Body of pancreas (tissue), 4 donors: ENCODE results near the gene NDUFA7. TPM values are rescaled to one million over a fixed set of nuclear protein-coding genes. Genes with fewer than 3 reads are reported as not detected.
A peak's percentile ranks its signal among the peaks of the same experiment; 100 is the strongest.
"Not testable (repeated sequence)": the region's sequence is repeated elsewhere in the genome, so short reads cannot be mapped to it uniquely, and the experiment has no call there.

ENCODE experiments used
- ATAC-seq: fragments of 150-250 bp; one replicate; pipeline ENCODE4 v1.9.1; 2016
- DNase-seq, 4 donors: peaks; one replicate each; pipeline ENCODE4 v3.0.0-alpha.2; 2019
- H3K27ac ChIP-seq, 4 donors: fragments of 200-600 bp; sonication (generic); 1 replicate in 3 of 4; 2 replicates in 1 of 4; pipeline versions ENCODE4 v1.5.1 to v1.6.1; 2016 to 2019; ENCODE audit warnings: mild to moderate bottlenecking in 1 of 4, mixed read lengths in 1 of 4, moderate library complexity in 1 of 4
- H3K27me3 ChIP-seq, 2 donors: fragments of 200-600 bp; sonication (generic); one replicate each; pipeline ENCODE4 v1.6.0; 2016; ENCODE audit warnings: mild to moderate bottlenecking in 1 of 2
- H3K36me3 ChIP-seq, 2 donors: fragments of 200-600 bp; sonication (generic); replicated peaks in 1 of 2; 2 replicates each; pipeline ENCODE4 v1.5.1; 2016; ENCODE audit warnings: low read depth in 2 of 2; ENCODE audit not compliant: insufficient read depth in 1 of 2
- H3K4me1 ChIP-seq: fragments of 200-600 bp; sonication (generic); one replicate; pipeline ENCODE4 v1.6.0; 2016
- H3K4me3 ChIP-seq, 2 donors: fragments of 200-600 bp; sonication (generic); 1 replicate in 1 of 2; 2 replicates in 1 of 2; pipeline ENCODE4 v1.5.1; 2016 to 2019
- H3K9me3 ChIP-seq, 3 donors: fragments of 200-600 bp; sonication (generic); 1 replicate in 2 of 3; 2 replicates in 1 of 3; pipeline ENCODE4 v1.5.1; 2016
- CTCF ChIP-seq, 7 experiments: fragments of 450-650 bp in 4 of 7; fragments of 200-600 bp in 3 of 7; sonication (generic) in 3 of 7; IDR thresholded peaks; one replicate each; pipeline ENCODE4 v1.5.1; 2016 to 2019; ENCODE audit warnings: antibody characterized with exemption in 7 of 7
- POLR2A ChIP-seq, 3 donors: fragments of 450-650 bp; IDR thresholded peaks; one replicate each; pipeline ENCODE4 v1.6.1; 2016; ENCODE audit warnings: antibody characterized with exemption in 3 of 3, mild to moderate bottlenecking in 2 of 3
- WGBS, 2 donors: methylation state at CpG; one replicate each; pipeline ENCODE4 v1.1.5; 2017; 5-methylcytosine and 5-hydroxymethylcytosine counted together
- intact Hi-C: fragments of 100-400 bp; cut with DNase I; formaldehyde crosslinking; loops from one replicate; pipeline ENCODE4 v1.15.1; 2023
- total RNA-seq, 2 donors: library from RNA; depleted of rRNA; stranded (reverse); fragments of >200 nt; gene quantifications; one replicate each; pipeline ENCODE4 v1.1.0, GENCODE V29; 2016

The NDUFA7 gene
- total RNA-seq, 2 donors from 2014 or later, result 4.3 to 6.7 TPM

GRCh38 chr19:8323781-8324185 lies 2.6 kb upstream of the NDUFA7 start:
- intact Hi-C loops, result no loop called here
- WGBS, 2 donors, result 83 to 90% methylated on average over 1 of the region's 1 CpG
- Histone ChIP-seq H3K27me3 (no peaks in the 10 kb centered on the region), H3K4me3 (no peak overlapping the region), H3K4me1 (peaks cover 36% of the 10 kb centered on the region), H3K36me3 (no peaks in the 10 kb centered on the region), H3K9me3 (no peaks in the 10 kb centered on the region), H3K27ac (no peak overlapping the region)
- DNase-seq, result no peak
- no peak for ATAC-seq
- TF ChIP-seq POLR2A (IDR thresholded peaks at IDR 0.05), result no peak
- no peak for TF ChIP-seq CTCF (IDR thresholded peaks at IDR 0.05)

GRCh38 chr19:8322638-8322997 lies 1.4 kb upstream of the NDUFA7 start:
- no peaks in the 10 kb centered on the region for H3K36me3 ChIP-seq
- H3K9me3 ChIP-seq, result no peaks in the 10 kb centered on the region
- no peak overlapping the region for H3K27ac ChIP-seq
- ATAC-seq, result no peak
- TF ChIP-seq CTCF (IDR thresholded peaks at IDR 0.05) (no peak), POLR2A (IDR thresholded peaks at IDR 0.05) (no peak)
- H3K4me1 ChIP-seq, result peaks cover 36% of the 10 kb centered on the region
- intact Hi-C loops, result no loop called here
- H3K27me3 ChIP-seq, result no peaks in the 10 kb centered on the region
- DNase-seq, result no peak
- 34 to 68% methylated on average over 2 to 7 of the region's 7 CpGs for WGBS, 2 donors
- H3K4me3 ChIP-seq, result no peak overlapping the region

GRCh38 chr19:8321986-8322637 lies 937 bp upstream of the NDUFA7 start:
- Histone ChIP-seq H3K9me3 (no peaks in the 10 kb centered on the region), H3K27me3 (no peaks in the 10 kb centered on the region), H3K4me1 (peaks cover 36% of the 10 kb centered on the region), H3K36me3 (no peaks in the 10 kb centered on the region), H3K4me3 (peak overlapping the region; percentile 53 to 69), H3K27ac (peak overlapping the region; percentile 84 to 91 (median 88))
- WGBS, 2 donors, result 11 to 16% methylated on average over 25 to 30 of the region's 30 CpGs
- DNase-seq, result no peak
- intact Hi-C loops, result no loop called here
- no peak for ATAC-seq
- TF ChIP-seq POLR2A (IDR thresholded peaks at IDR 0.05) (no peak), CTCF (IDR thresholded peaks at IDR 0.05) (no peak)

GRCh38 chr19:8320564-8321066 lies 560 bp downstream of the NDUFA7 start:
- Histone ChIP-seq H3K4me3 (peak overlapping the region; percentile 53 to 69), H3K9me3 (no peaks in the 10 kb centered on the region), H3K4me1 (peaks cover 36% of the 10 kb centered on the region), H3K27ac (peak overlapping the region; percentile 84 to 91 (median 88)), H3K36me3 (peaks cover 0 to under 1% of the 10 kb centered on the region in 2 donors), H3K27me3 (no peaks in the 10 kb centered on the region)
- no peak for TF ChIP-seq POLR2A (IDR thresholded peaks at IDR 0.05)
- no peak for DNase-seq
- peak; percentile 2 for ATAC-seq
- 0 to 1% methylated on average over 15 to 16 of the region's 16 CpGs for WGBS, 2 donors
- intact Hi-C loops, result no loop called here

- Histone ChIP-seq H3K4me1 (peaks cover 36% of the 10 kb centered on the region), H3K36me3 (peaks cover 0 to 2% of the 10 kb centered on the region in 2 donors), H3K9me3 (no peaks in the 10 kb centered on the region), H3K4me3 (no peak overlapping the region), H3K27ac (peak overlapping the region in 3 of 4 donors; percentile 84 to 91 (median 86)), H3K27me3 (no peaks in the 10 kb centered on the region)
- no peak for ATAC-seq
- 71 to 77% methylated on average over 19 of the region's 19 CpGs for WGBS, 2 donors
- DNase-seq, result no peak
- intact Hi-C loops, result no loop called here
- TF ChIP-seq POLR2A (IDR thresholded peaks at IDR 0.05), result no peak
- no peak for TF ChIP-seq CTCF (IDR thresholded peaks at IDR 0.05)
Measured at GRCh38 chr19:8319807-8320520, 1.2 kb downstream of the NDUFA7 start.

GRCh38 chr19:8318835-8319234 lies 2.3 kb downstream of the NDUFA7 start:
- H3K4me1 ChIP-seq, result peaks cover 28% of the 10 kb centered on the region
- intact Hi-C loops, result not testable (repeated sequence)

More at GRCh38 chr19:8318835-8319234, 2.3 kb downstream of the NDUFA7 start:
- not testable (repeated sequence) for H3K27me3 ChIP-seq, ATAC-seq, H3K4me3 ChIP-seq, DNase-seq, H3K9me3 ChIP-seq, H3K27ac ChIP-seq, H3K36me3 ChIP-seq
- WGBS, 2 donors, result 81 to 82% methylated on average over 9 of the region's 9 CpGs
